GM12891 (cell line): Measurements from ENCODE around the gene ASIC1.

Experiments used
- POLR2A ChIP-seq: IDR thresholded peaks from 2 replicates; pipeline ENCODE4 v1.6.1; 2011; ENCODE audit warnings: low read depth, low read length, control low read depth
- POLR2AphosphoS5 ChIP-seq: IDR thresholded peaks from 2 replicates; pipeline ENCODE4 v1.6.1; 2011; ENCODE audit warnings: low read depth, low read length, control low read depth

DNA sequence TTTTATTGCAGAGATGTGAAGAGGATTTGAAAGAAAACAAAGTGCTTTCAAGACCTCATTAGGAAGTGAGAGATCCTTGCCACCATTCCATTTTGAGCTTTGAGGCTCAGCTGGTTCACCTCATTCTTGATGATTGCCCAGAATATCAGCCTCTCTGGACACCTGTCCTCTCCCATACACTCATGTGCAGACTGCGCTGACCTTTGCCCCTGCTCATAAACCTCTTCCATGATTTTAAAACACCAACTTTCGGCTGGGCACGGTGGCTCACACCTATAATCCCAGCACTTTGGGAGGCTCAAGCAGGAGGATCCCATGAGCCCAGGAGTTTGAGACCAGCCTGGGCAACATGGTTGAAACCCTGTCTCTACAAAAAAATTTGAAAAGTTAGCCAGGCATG is 63.6 kb downstream of the ASIC1 start:
- TF ChIP-seq POLR2A (no peak), POLR2AphosphoS5 (no peak)
